ENCODE data around the gene RIT1.
"Not testable (repeated sequence)": the region's sequence is repeated elsewhere in the genome, so short reads cannot be mapped to it uniquely, and the experiment has no call there.

Gene RIT1

DNA sequence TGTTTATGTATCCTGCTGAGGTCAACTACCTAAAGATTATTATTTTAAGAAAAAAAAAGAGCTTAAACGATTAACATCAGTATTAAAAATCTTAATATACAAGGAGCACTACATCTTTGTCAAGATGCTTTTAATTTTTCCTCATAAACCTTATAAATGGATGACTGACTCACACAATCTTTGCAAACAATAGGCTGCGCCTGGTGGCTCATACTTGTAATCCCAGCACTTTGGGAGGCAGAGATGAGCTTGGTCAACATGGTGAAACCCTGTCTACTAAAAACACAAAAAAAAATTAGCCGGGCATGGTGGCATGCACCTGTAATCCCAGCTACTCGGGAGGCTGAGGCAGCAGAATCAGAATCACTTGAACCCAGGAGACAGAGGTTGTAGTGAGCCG, 21.3 kb upstream of the RIT1 start:
- no peak for DNase-seq

DNA sequence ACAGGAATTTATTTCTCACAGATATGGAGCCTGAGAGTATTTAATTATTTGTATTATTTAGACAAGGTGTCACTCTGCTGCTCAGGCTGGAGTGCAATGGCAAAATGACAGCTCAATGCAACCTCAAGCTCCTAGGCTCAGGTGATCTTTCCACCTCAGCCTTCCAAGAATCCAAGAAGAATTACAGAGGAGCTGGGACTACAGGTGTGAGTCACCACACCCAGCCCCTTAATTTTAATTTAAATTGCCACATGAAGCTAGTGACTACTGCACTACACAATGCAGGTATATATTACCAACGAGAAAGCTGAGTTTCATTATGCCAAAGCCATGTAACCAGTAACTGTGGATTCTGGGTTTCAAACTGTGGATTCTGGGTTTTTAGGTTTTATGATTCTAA, 20.9 kb upstream of the RIT1 start:
- no peak for DNase-seq

GRCh38 chr1:155931332-155932038, 20.3 kb upstream of the RIT1 start:
- DNase-seq = no peak

DNA sequence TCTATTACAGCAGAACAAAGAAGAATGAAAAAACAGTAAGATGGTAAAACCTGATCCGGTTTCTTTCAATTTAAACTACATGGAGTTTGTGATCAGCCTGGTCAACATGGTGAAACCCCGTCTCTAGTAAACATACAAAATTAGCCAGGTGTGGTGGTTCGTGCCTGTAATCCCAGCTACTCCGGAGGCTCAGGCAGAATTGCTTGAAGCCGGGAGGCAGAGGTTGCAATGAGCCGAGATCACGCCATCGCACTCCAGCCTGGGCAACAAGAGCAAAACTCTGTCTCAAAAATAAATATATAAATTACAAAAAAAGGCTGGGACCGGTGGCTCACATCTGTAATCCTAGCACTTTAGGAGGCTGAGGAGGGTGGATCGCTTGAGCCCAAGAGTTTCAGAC, 19.6 kb upstream of the RIT1 start:
- not testable (repeated sequence) for DNase-seq

GRCh38 chr1:155929057-155929456, 17.9 kb upstream of the RIT1 start:
- no peak for DNase-seq

DNA sequence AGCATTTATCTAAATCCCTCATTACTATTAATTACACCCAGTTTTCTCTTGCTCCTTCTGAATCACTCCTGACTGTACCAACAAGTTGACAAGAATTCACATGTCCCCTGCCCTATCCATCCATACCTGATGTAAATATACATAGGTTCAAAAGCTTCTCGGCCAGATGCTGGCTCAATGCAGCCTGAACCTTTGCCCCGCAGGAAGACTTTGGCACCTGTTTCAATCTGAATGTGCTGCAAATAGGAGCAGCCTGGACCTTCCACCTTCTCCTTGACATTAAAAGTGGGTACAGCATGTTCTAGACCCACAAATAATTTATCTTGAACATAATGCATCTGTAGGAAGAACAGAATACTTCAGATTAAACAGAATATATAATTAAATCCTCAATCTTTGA, 14.4 kb upstream of the RIT1 start:
- DNase-seq = no peak

- no peak for DNase-seq
Observed at GRCh38 chr1:155920717-155921116, 9.6 kb upstream of the RIT1 start.

GRCh38 chr1:155919801-155920200, 8.7 kb upstream of the RIT1 start:
- DNase-seq = no peak

DNA sequence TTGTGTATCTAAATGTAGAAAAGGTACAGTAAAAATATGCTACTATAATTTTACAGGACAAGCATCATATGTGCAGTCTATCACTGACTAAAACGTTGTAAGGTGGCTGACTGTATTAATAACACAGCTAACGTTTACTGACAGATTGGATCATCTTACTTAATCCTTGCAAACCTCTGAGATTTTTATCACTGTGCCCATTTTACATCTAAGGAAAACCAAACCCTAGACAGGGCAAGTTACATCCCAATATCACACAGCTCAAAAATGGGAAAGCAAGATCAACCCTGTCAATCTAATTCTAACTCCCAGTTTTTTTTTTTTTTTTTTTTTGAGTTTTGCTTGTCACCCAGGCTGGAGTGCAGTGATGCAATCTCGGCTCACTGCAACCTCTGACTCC, 7.5 kb upstream of the RIT1 start:
- no peak for DNase-seq

DNA sequence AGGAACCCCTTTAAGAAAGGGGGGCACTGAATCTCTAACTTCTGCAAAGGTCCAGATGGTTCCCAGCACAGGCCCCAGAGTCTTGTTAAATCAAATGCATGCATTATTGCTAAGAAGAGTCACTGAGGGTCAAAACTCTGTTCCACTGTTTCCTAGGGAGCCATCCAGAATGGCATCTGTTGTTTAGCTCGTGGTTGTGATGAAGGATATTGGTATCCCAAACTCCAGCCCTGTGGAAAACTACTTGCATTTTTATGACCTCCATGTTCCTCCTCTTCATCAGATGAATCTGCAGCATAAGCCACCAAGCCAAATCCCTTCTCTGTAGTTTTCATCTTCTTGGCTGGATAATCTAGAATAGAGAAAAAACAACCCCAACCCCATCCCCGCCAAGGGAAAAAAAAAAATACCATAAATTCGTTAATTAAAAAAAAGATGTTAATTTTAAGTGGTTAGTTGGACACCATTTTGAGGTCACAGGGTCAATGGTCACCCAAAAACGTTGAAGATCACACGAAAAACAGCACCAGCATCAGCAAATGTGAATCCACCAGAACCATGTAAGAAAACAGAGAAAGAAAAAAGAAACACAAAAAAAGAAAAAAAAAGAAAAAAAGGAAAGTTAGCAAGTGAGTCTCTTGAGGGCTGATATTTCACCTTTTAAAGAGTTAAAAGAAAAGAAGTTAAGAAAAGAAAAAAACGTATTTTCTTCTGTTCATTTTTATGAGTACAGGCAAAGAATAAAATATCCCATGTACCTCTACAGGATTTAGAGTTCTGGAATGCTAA, 3.0 kb upstream of the RIT1 start:
- no peak for DNase-seq

DNA sequence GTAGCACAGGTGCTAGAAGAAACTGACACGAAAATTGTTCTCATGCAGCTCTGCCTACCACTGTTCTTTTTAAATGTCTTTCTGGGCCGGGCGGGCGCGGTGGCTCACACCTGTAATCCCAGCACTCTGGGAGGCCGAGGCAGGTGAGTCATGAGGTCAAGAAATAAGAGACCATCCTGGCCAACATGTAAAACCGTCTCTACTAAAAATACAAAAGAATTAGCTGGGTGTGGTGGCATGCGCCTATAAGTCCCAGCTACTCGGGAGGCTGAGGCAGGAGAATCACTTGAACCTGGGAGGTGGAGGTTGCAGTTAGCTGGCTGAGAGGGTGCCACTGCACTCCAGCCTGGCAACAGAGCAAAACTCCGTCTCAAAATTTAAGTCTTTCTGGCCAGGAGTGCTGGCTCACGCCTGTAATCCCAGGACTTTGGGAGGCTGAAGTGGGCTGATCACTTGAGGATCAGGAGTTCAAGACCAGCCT, 947 bp upstream of the RIT1 start:
- no peak for DNase-seq

GRCh38 chr1:155910621-155911121, 478 bp downstream of the RIT1 start:
- DNase-seq = peak; percentile 39

GRCh38 chr1:155909894-155910293, 1.3 kb downstream of the RIT1 start:
- DNase-seq = no peak

GRCh38 chr1:155904261-155904660, 6.9 kb downstream of the RIT1 start:
- DNase-seq = no peak

- no peak for DNase-seq
Observed at GRCh38 chr1:155900161-155900560, 11.0 kb downstream of the RIT1 start.

GRCh38 chr1:155899683-155900082, 11.5 kb downstream of the RIT1 start:
- no peak for DNase-seq

DNA sequence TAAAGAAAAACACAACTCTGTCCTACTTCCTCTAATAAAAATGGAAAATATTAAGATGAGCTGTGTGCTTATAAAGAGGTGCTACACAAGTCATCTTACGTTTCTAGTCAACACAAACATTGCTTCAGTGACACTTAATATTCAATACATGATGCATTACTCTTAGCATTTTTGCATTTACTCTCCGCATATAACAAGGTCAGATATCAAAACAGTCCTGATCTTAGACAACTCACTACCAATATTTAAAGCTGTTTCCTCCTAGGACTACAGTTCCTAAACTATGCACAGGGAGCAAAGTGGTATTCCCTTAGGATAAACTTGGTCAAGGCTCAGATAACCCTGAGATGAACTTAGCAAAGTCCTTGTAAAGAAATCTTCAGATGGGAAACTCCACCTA, 12.3 kb downstream of the RIT1 start:
- DNase-seq = no peak

GRCh38 chr1:155897746-155898145, 13.4 kb downstream of the RIT1 start:
- DNase-seq = no peak

- DNase-seq = not testable (repeated sequence)
Observed at GRCh38 chr1:155896476-155896875, 14.7 kb downstream of the RIT1 start.

GRCh38 chr1:155895617-155896016, 15.5 kb downstream of the RIT1 start:
- DNase-seq = not testable (repeated sequence)

DNA sequence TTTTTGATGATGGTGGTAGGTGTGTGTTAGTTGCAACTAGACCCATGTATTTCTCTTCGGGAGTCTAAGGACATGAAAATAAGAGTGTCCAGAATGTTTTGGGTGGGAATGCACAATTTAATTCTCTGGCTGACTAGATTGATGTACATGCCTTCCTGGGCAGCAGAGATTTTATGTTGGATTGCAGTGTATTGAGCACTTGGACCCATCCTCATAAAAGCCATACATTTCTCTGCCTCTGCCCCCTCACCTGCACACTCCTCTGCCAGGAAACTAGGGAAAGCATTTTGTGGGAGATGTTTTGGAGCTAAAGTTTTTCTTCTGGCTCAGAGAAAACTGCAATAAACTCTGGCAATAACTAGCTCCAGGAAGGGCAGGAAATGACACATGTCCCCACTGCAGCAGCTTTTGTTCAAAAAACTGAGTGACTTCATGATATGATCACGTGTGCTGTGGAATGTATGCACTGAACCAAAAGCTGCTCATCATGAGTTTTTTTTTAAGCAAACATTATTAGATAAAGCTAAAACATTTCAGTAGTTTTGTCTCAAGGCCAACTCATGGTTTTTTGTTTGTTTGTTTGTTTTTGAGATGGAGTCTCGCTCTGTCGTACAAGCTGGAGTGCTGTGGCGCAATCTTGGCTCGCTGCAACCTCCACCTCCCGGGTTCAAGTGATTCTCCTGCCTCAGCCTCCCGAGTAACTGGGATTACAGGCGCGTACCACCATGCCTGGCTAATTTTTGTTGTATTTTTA, 17.6 kb downstream of the RIT1 start:
- DNase-seq = peak; percentile 49

- no peak for DNase-seq
Observed at GRCh38 chr1:155892796-155893195, 18.4 kb downstream of the RIT1 start.

GRCh38 chr1:155890251-155890650, 20.9 kb downstream of the RIT1 start:
- DNase-seq = no peak

Data from femur (tissue), 1 donor.